HepG2 (cell line): ENCODE measurements around the gene MXRA7. TPM values are rescaled to one million over a fixed set of nuclear protein-coding genes. Genes with fewer than 3 reads are reported as not detected.

ENCODE experiments used
- ATM ChIP-seq: fragments of 450-650 bp; IDR thresholded peaks from 2 replicates; pipeline ENCODE4 v1.7.1; 2017; ENCODE audit warnings: mild to moderate bottlenecking, borderline replicate concordance
- CBFB ChIP-seq: sonication (generic); formaldehyde crosslinking; IDR thresholded peaks from 2 replicates; pipeline ENCODE4 v1.4.0; 2020; ENCODE audit warnings: missing genetic modification reagents
- CC2D1A ChIP-seq: sonication (generic); formaldehyde crosslinking; IDR thresholded peaks from 2 replicates; pipeline ENCODE4 v1.8.1; 2023; ENCODE audit warnings: mild to moderate bottlenecking, missing genetic modification reagents
- DNMT3B ChIP-seq: conservative IDR thresholded peaks from 2 replicates; pipeline ENCODE4 v1.6.1; 2016; ENCODE audit warnings: missing biosample characterization, control low read depth
- ERF ChIP-seq: IDR thresholded peaks from 2 replicates; pipeline ENCODE4 v1.6.1; 2018; ENCODE audit warnings: missing biosample characterization, missing genetic modification reagents
- ETV5 ChIP-seq: IDR thresholded peaks from 2 replicates; pipeline ENCODE4 v1.6.1; 2018; ENCODE audit warnings: missing biosample characterization, missing genetic modification reagents, inconsistent platforms, borderline replicate concordance
- GMEB1 ChIP-seq: sonication (generic); formaldehyde crosslinking; IDR thresholded peaks from 2 replicates; pipeline ENCODE4 v1.5.1; 2020; ENCODE audit warnings: missing genetic modification reagents, mild to moderate bottlenecking, borderline replicate concordance
- HDAC2 ChIP-seq: sonication (generic); formaldehyde crosslinking; IDR thresholded peaks from 2 replicates; pipeline ENCODE4 v1.4.0; 2020; ENCODE audit warnings: missing genetic modification reagents
- IRX3 ChIP-seq: sonication (generic); formaldehyde crosslinking; IDR thresholded peaks from 2 replicates; pipeline ENCODE4 v1.8.1; 2023; ENCODE audit warnings: mild to moderate bottlenecking, low read depth, missing genetic modification reagents, borderline replicate concordance
- KAT8 ChIP-seq: IDR thresholded peaks from 2 replicates; pipeline ENCODE4 v1.6.1; 2016; ENCODE audit warnings: missing genetic modification reagents, missing compliant biosample characterization
- MIER3 ChIP-seq: IDR thresholded peaks from 2 replicates; pipeline ENCODE4 v1.6.1; 2016; ENCODE audit warnings: missing compliant biosample characterization, borderline replicate concordance
- PCBP1 ChIP-seq: fragments of 200-400 bp; formaldehyde crosslinking; IDR thresholded peaks from 2 replicates; pipeline ENCODE4 v1.6.1; 2017; ENCODE audit warnings: mild to moderate bottlenecking, low read depth, low read length, borderline replicate concordance
- SMAD1 ChIP-seq: sonication (generic); formaldehyde crosslinking; IDR thresholded peaks from 2 replicates; pipeline ENCODE4 v1.4.0; 2020; ENCODE audit warnings: missing genetic modification reagents, low read depth, mild to moderate bottlenecking, borderline replicate concordance
- SMYD3 ChIP-seq: sonication (generic); formaldehyde crosslinking; IDR thresholded peaks from 2 replicates; pipeline ENCODE4 v1.8.1; 2023; ENCODE audit warnings: mild to moderate bottlenecking, missing genetic modification reagents
- SOX5 ChIP-seq: IDR thresholded peaks from 2 replicates; pipeline ENCODE4 v1.6.1; 2016; ENCODE audit warnings: borderline replicate concordance
- YEATS2 ChIP-seq: sonication (generic); formaldehyde crosslinking; IDR thresholded peaks from 2 replicates; pipeline ENCODE4 v1.4.0; 2020; ENCODE audit warnings: missing genetic modification reagents, borderline replicate concordance
- ZNF20 ChIP-seq: sonication (generic); formaldehyde crosslinking; IDR thresholded peaks from 2 replicates; pipeline ENCODE4 v1.4.0; 2020; ENCODE audit warnings: mild to moderate bottlenecking, moderate library complexity, missing genetic modification reagents
- ZNF598 ChIP-seq: sonication (generic); formaldehyde crosslinking; IDR thresholded peaks from 2 replicates; pipeline ENCODE4 v1.5.1; 2020; ENCODE audit warnings: mild to moderate bottlenecking, missing genetic modification reagents, borderline replicate concordance
- ZNF790 ChIP-seq: sonication (generic); formaldehyde crosslinking; IDR thresholded peaks from 2 replicates; pipeline ENCODE4 v1.8.0; 2022; ENCODE audit warnings: missing genetic modification reagents, mild to moderate bottlenecking, borderline replicate concordance
- polyA plus RNA-seq, 8 experiments: library from polyadenylated mRNA; depleted of rRNA in 3 of 8; stranded (reverse) in 7 of 8; unstranded in 1 of 8; fragments of >200 nt; fragmentation: Illumina TruSeq in 4 of 8; extraction: Trizol in 4 of 8; gene quantifications; 2 replicates each; pipeline versions ENCODE4 v1.2.1 to v1.2.3, GENCODE V29; 2011 to 2016; ENCODE audit warnings: low read depth in 4 of 8, missing spikeins in 1 of 8, mixed read lengths in 1 of 8; ENCODE audit not compliant: insufficient read depth in 1 of 8
- total RNA-seq, 5 experiments: library from RNA; depleted of rRNA; stranded (reverse); fragments of >200 nt; fragmentation: Illumina TruSeq; extraction: Trizol; gene quantifications; 2 replicates each; pipeline ENCODE4 v1.2.3, GENCODE V29; 2016; ENCODE audit warnings: low read depth in 1 of 5
- TF ChIP-seq, protein P1 (sequence below): sonication (generic); formaldehyde crosslinking; IDR thresholded peaks from 2 replicates; pipeline ENCODE4 v1.4.0; 2020; ENCODE audit warnings: missing genetic modification reagents, borderline replicate concordance
- TF ChIP-seq, protein P2 (sequence below): sonication (generic); formaldehyde crosslinking; IDR thresholded peaks from 2 replicates; pipeline ENCODE4 v1.8.1; 2023; ENCODE audit warnings: missing genetic modification reagents, inconsistent platforms, borderline replicate concordance
- TF ChIP-seq, protein P3 (sequence below): sonication (generic); formaldehyde crosslinking; IDR thresholded peaks from 2 replicates; pipeline ENCODE4 v1.4.0; 2020; ENCODE audit warnings: missing genetic modification reagents, mild to moderate bottlenecking, borderline replicate concordance

The MXRA7 gene
- total and polyA plus RNA-seq, 2 of the 13 experiments (the other 11 are each of a cell fraction or from before 2014, with no cell fraction given), result 44.8 to 112 TPM

DNA sequence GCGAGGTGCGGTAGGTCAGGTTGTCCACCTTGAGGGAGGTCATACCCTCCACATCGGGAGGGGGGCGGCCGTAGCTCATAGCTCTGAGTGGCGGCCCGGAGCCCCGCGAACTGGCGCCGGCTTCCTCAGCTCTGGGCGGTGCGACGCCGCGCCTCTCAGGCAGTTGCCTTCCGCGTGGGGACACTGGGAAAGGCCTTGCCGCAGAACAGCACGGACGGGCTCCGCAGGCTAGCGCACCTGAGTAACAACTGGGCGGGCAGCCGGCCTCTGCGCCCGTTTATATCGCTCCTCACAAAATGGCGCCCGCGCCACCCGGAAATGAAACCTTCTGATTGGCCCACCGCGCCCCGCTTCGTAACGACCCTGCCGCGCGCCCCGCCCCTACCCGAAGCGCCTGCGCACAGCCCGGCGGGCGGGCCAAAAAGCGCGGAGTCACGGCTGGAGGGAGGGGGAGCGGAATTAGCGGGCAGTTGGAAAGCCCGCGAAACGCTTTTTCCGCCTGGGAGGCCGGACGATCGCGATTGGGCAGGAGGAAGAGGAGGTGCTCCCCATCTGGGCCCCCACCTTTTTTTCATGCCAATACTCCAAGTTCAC is 26.4 kb upstream of the MXRA7 start, which contains the start of gene SRSF2 (continued):
- TF ChIP-seq ETV5 (peak; percentile 72), GMEB1 (CRISPR knock-in tag) (peak; percentile 84), PCBP1 (0 out of 2 replicates have a peak, but pooled peaks have one; percentile 15), MIER3 (peak; percentile 64; the same call in 1 of the 2 replicates), ZNF790 (CRISPR knock-in tag) (no peak; the same call in 1 of the 2 replicates), DNMT3B (peak; percentile 99), ZNF598 (CRISPR knock-in tag) (no peak; the same call in 1 of the 2 replicates), SMAD1 (no peak; the same call in 1 of the 2 replicates), ATM (no peak), HDAC2 (CRISPR knock-in tag) (no peak; the same call in 1 of the 2 replicates), KAT8 (CRISPR knock-in tag) (peak; percentile 97), SMYD3 (CRISPR knock-in tag) (no peak; the same call in none of the 2 replicates), SOX5 (CRISPR knock-in tag) (no peak; the same call in 1 of the 2 replicates), YEATS2 (CRISPR knock-in tag) (peak; percentile 91), IRX3 (peak; percentile 27; the same call in 1 of the 2 replicates), ZNF20 (CRISPR knock-in tag) (peak; percentile 70; the same call in 1 of the 2 replicates), CC2D1A (no peak; the same call in 1 of the 2 replicates), CBFB (CRISPR knock-in tag) (peak; percentile 92), ERF (CRISPR knock-in tag) (peak; percentile 76)
- TF ChIP-seq, protein P1, sequence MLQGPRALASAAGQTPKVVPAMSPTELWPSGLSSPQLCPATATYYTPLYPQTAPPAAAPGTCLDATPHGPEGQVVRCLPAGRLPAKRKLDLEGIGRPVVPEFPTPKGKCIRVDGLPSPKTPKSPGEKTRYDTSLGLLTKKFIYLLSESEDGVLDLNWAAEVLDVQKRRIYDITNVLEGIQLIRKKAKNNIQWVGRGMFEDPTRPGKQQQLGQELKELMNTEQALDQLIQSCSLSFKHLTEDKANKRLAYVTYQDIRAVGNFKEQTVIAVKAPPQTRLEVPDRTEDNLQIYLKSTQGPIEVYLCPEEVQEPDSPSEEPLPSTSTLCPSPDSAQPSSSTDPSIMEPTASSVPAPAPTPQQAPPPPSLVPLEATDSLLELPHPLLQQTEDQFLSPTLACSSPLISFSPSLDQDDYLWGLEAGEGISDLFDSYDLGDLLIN (CRISPR knock-in tag), result peak; percentile 96
- TF ChIP-seq, protein P2, sequence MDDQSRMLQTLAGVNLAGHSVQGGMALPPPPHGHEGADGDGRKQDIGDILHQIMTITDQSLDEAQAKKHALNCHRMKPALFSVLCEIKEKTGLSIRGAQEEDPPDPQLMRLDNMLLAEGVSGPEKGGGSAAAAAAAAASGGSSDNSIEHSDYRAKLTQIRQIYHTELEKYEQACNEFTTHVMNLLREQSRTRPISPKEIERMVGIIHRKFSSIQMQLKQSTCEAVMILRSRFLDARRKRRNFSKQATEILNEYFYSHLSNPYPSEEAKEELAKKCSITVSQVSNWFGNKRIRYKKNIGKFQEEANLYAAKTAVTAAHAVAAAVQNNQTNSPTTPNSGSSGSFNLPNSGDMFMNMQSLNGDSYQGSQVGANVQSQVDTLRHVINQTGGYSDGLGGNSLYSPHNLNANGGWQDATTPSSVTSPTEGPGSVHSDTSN (CRISPR knock-in tag), result peak; percentile 93
- TF ChIP-seq, protein P3, sequence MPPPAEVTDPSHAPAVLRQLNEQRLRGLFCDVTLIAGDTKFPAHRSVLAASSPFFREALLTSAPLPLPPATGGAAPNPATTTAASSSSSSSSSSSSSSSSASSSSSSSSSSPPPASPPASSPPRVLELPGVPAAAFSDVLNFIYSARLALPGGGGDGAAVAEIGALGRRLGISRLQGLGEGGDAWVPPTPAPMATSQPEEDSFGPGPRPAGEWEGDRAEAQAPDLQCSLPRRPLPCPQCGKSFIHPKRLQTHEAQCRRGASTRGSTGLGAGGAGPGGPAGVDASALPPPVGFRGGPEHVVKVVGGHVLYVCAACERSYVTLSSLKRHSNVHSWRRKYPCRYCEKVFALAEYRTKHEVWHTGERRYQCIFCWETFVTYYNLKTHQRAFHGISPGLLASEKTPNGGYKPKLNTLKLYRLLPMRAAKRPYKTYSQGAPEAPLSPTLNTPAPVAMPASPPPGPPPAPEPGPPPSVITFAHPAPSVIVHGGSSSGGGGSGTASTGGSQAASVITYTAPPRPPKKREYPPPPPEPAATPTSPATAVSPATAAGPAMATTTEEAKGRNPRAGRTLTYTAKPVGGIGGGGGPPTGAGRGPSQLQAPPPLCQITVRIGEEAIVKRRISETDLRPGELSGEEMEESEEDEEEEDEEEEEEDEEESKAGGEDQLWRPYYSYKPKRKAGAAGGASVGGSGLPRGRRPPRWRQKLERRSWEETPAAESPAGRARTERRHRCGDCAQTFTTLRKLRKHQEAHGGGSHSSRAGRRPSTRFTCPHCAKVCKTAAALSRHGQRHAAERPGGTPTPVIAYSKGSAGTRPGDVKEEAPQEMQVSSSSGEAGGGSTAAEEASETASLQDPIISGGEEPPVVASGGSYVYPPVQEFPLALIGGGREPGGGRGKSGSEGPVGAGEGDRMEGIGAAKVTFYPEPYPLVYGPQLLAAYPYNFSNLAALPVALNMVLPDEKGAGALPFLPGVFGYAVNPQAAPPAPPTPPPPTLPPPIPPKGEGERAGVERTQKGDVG (CRISPR knock-in tag), result peak; percentile 56; the same call in 1 of the 2 replicates
